ENCODE data around the gene GRIN2A. TPM values are rescaled to one million over a fixed set of nuclear protein-coding genes. Genes with fewer than 3 reads are reported as not detected.
A peak's percentile ranks its signal among the peaks of the same experiment; 100 is the strongest.

GRIN2A gene
- total and polyA plus RNA-seq, 2 of the 13 experiments (the other 11 are each of a cell fraction or from before 2014, with no cell fraction given) = not detected

GRCh38 chr16:10040136-10041080, 141.8 kb downstream of the GRIN2A start:
- Histone ChIP-seq H3K4me1 (ENCODE audit: insufficient read depth, low read length) (no peaks in the 10 kb centered on the region), H3K79me2 (ENCODE audit: insufficient read depth, low read length) (no peaks in the 10 kb centered on the region), H3K36me3 (replicated peaks in 1 of 2; ENCODE audit: control insufficient read depth in 1 of 2, insufficient read depth in 2 of 2, low read length in 2 of 2) (no peaks in the 10 kb centered on the region), H3K9me3 (ENCODE audit: low read length) (no peaks in the 10 kb centered on the region), H3K9ac (ENCODE audit: insufficient read depth, low read depth, low read length) (no peak overlapping the region), H3K27me3 (ENCODE audit: control insufficient read depth in 1 of 2, insufficient read depth in 2 of 2, low read length in 2 of 2) (peaks cover 0 to 7% of the 10 kb centered on the region in 2 experiments; a peak in 2 of 5 replicates), H3K27ac (ENCODE audit: extremely low read length, insufficient read depth, low read length) (no peak overlapping the region), H2AFZ (ENCODE audit: low read length) (no peak overlapping the region), H3K4me3 (replicated peaks in 1 of 3; ENCODE audit: insufficient read depth in 1 of 3, low read depth in 2 of 3, low read length in 3 of 3) (no peak overlapping the region), H4K20me1 (ENCODE audit: insufficient read depth, low read length) (no peaks in the 10 kb centered on the region), H3K4me2 (ENCODE audit: low read depth, low read length) (no peak overlapping the region)
- ChIA-PET CTCF (ENCODE audit: low intra/inter-chr PET ratio, low total read pairs) (no interaction called here), POLR2A (no interaction called here)
- FAIRE-seq (peak; percentile 97), DNase-seq (ENCODE audit: low spot score) (no peak), ATAC-seq (peak; percentile 35)
- 58% methylated on average over 17 of the region's 17 CpGs for WGBS (ENCODE audit: low lambda C conversion rate)
- intact Hi-C loops (cut with micrococcal nuclease; ENCODE audit: unreplicated experiment) (no loop called here), in situ Hi-C loops (cut with HindIII; ENCODE audit: extremely low pct_ligation_motif_present, low pct_unique_long_range_greater_than_20kb) (no loop called here)
- no TSS peak for BruUV-seq (replicated peaks)
- TF ChIP-seq ZNF34 (CRISPR knock-in tag; IDR thresholded peaks at IDR 0.05; ENCODE audit: borderline replicate concordance) (no peak), DZIP1 (CRISPR knock-in tag; IDR thresholded peaks at IDR 0.05) (no peak), SP5 (CRISPR knock-in tag; IDR thresholded peaks at IDR 0.05; ENCODE audit: borderline replicate concordance, low read depth) (no peak), YEATS4 (CRISPR knock-in tag; IDR thresholded peaks at IDR 0.05; ENCODE audit: borderline replicate concordance) (no peak), IKZF1 (IDR thresholded peaks at IDR 0.05) (peak; percentile 58; the same call in 1 of the 2 replicates), ZNF207 (IDR thresholded peaks at IDR 0.05; ENCODE audit: borderline replicate concordance) (0 out of 2 replicates have a peak, but pooled peaks have one; percentile 67), BRF2 (CRISPR knock-in tag; IDR thresholded peaks at IDR 0.05) (no peak), THAP7 (CRISPR knock-in tag; IDR thresholded peaks at IDR 0.05) (no peak), ZNF282 (IDR thresholded peaks at IDR 0.05; ENCODE audit: partially characterized antibody) (peak; percentile 39), ZNF646 (CRISPR knock-in tag; IDR thresholded peaks at IDR 0.05) (peak; percentile 85), SP1 (IDR thresholded peaks at IDR 0.05) (peak; percentile 70; the same call in 1 of the 2 replicates), SP1 (CRISPR knock-in tag; IDR thresholded peaks at IDR 0.05) (no peak), SOX5 (CRISPR knock-in tag; IDR thresholded peaks at IDR 0.05; ENCODE audit: borderline replicate concordance) (no peak)

All from HepG2 (cell line).